Tibial nerve (tissue), 4 donors: Measurements from ENCODE around the gene TRIOBP.
"Not testable (repeated sequence)": the region's sequence is repeated elsewhere in the genome, so short reads cannot be mapped to it uniquely, and the experiment has no call there.

Experiments used
- CTCF ChIP-seq, 5 experiments: fragments of 200-600 bp in 3 of 5; fragments of 450-650 bp in 2 of 5; sonication (generic) in 3 of 5; IDR thresholded peaks; one replicate each; pipeline ENCODE4 v1.5.1; 2016 to 2019; ENCODE audit warnings: antibody characterized with exemption in 5 of 5, mild to moderate bottlenecking in 3 of 5, moderate library complexity in 2 of 5
- EP300 ChIP-seq, 2 donors: sonication (generic); formaldehyde crosslinking; IDR thresholded peaks; one replicate each; pipeline ENCODE4 v1.6.1; 2017; ENCODE audit warnings: antibody characterized with exemption in 2 of 2, mild to moderate bottlenecking in 1 of 2
- POLR2A ChIP-seq, 2 donors: fragments of 450-650 bp; IDR thresholded peaks; one replicate each; pipeline ENCODE4 v1.6.1; 2017; ENCODE audit warnings: antibody characterized with exemption in 2 of 2, mild to moderate bottlenecking in 2 of 2, moderate library complexity in 2 of 2

GRCh38 chr22:37717235-37717634 lies 20.4 kb downstream of the TRIOBP start:
- TF ChIP-seq CTCF, EP300, POLR2A (IDR thresholded peaks at IDR 0.05): not testable (repeated sequence)
